GM23248 (cell line): Measurements from ENCODE around the gene RAPGEF2. TPM values are rescaled to one million over a fixed set of nuclear protein-coding genes. Genes with fewer than 3 reads are reported as not detected.

ENCODE experiments used
- DNase-seq: peaks from one replicate; pipeline ENCODE4 v3.0.0-alpha.2; 2015
- H2AFZ ChIP-seq: fragments of 200-600 bp; sonication (generic); 2 replicates; pipeline ENCODE4 v1.6.1; 2016; ENCODE audit warnings: antibody characterized with exemption
- H3F3A ChIP-seq: fragments of 200-600 bp; sonication (generic); 2 replicates; pipeline ENCODE4 v1.6.1; 2016; ENCODE audit warnings: mild to moderate bottlenecking, antibody characterized with exemption, mixed run types; ENCODE audit not compliant: insufficient read depth
- H3K27ac ChIP-seq: fragments of 200-600 bp; sonication (generic); 2 replicates; pipeline ENCODE4 v1.5.1; 2016; ENCODE audit warnings: mild to moderate bottlenecking
- H3K27me3 ChIP-seq: fragments of 200-600 bp; sonication (generic); replicated peaks from 2 replicates; pipeline ENCODE4 v1.6.1; 2016; ENCODE audit warnings: mild to moderate bottlenecking; ENCODE audit not compliant: insufficient read depth
- H3K36me3 ChIP-seq: fragments of 200-600 bp; sonication (generic); 2 replicates; pipeline ENCODE4 v1.6.1; 2016; ENCODE audit warnings: low read depth, mild to moderate bottlenecking
- H3K4me1 ChIP-seq: fragments of 200-600 bp; sonication (generic); 2 replicates; pipeline ENCODE4 v1.6.1; 2016; ENCODE audit warnings: mild to moderate bottlenecking; ENCODE audit not compliant: insufficient read depth
- H3K4me2 ChIP-seq: fragments of 200-600 bp; sonication (generic); one replicate; pipeline ENCODE4 v1.6.1; 2016; ENCODE audit warnings: mild to moderate bottlenecking; ENCODE audit not compliant: unreplicated experiment
- H3K4me3 ChIP-seq: fragments of 200-600 bp; sonication (generic); 2 replicates; pipeline ENCODE4 v1.5.1; 2016; ENCODE audit warnings: mild to moderate bottlenecking
- H3K79me2 ChIP-seq: fragments of 200-600 bp; sonication (generic); 2 replicates; pipeline ENCODE4 v1.6.1; 2016; ENCODE audit warnings: mild to moderate bottlenecking; ENCODE audit not compliant: insufficient read depth
- H3K9ac ChIP-seq: fragments of 200-600 bp; sonication (generic); 2 replicates; pipeline ENCODE4 v1.6.1; 2016; ENCODE audit warnings: mild to moderate bottlenecking
- H3K9me2 ChIP-seq: fragments of 200-600 bp; sonication (generic); 2 replicates; pipeline ENCODE4 v1.6.1; 2016; ENCODE audit warnings: mixed run types, mild to moderate bottlenecking, moderate library complexity; ENCODE audit not compliant: insufficient read depth
- H3K9me3 ChIP-seq: fragments of 200-600 bp; sonication (generic); one replicate; pipeline ENCODE4 v1.6.1; 2017; ENCODE audit warnings: low read depth
- H4K20me1 ChIP-seq: fragments of 200-600 bp; sonication (generic); 2 replicates; pipeline ENCODE4 v1.6.0; 2016; ENCODE audit not compliant: insufficient read depth
- EZH2 ChIP-seq: fragments of 200-600 bp; sonication (generic); IDR thresholded peaks from 2 replicates; pipeline ENCODE4 v1.6.1; 2018; ENCODE audit warnings: antibody characterized with exemption, mild to moderate bottlenecking; ENCODE audit not compliant: insufficient read depth, poor library complexity, severe bottlenecking
- EZH2phosphoT487 ChIP-seq: fragments of 200-600 bp; sonication (generic); IDR thresholded peaks from 2 replicates; pipeline ENCODE4 v1.6.1; 2018; ENCODE audit warnings: antibody characterized with exemption, moderate library complexity, mild to moderate bottlenecking, low read depth; ENCODE audit not compliant: insufficient read depth
- WGBS, 2 experiments: methylation state at CpG; one replicate each; pipeline ENCODE4 v1.1.6; 2015 to 2017; ENCODE audit warnings: low lambda C conversion rate in 2 of 2, low coverage in 1 of 2; ENCODE audit errors: missing lambda C conversion rate in 2 of 2; 5-methylcytosine and 5-hydroxymethylcytosine counted together
- in situ Hi-C: fragments of 300-500 bp; cut with MboI; formaldehyde crosslinking; loops from 2 replicates; pipeline ENCODE4 v1.15.0; 2020
- polyA plus RNA-seq: library from polyadenylated mRNA; unstranded; fragments of >200 nt; fragmentation: Nextera tagmentation; extraction: Ambion mirVana; gene quantifications from 2 replicates; pipeline ENCODE4 v1.2.1, GENCODE V29; 2016
- total RNA-seq: library from RNA; depleted of rRNA; stranded (reverse); fragments of >200 nt; shearing (Covaris generic); gene quantifications from 2 replicates; pipeline ENCODE4 v1.2.3, GENCODE V29; 2014

Gene RAPGEF2
- total and polyA plus RNA-seq, 2 experiments from 2014 or later = 6.6 to 21.7 TPM

DNA sequence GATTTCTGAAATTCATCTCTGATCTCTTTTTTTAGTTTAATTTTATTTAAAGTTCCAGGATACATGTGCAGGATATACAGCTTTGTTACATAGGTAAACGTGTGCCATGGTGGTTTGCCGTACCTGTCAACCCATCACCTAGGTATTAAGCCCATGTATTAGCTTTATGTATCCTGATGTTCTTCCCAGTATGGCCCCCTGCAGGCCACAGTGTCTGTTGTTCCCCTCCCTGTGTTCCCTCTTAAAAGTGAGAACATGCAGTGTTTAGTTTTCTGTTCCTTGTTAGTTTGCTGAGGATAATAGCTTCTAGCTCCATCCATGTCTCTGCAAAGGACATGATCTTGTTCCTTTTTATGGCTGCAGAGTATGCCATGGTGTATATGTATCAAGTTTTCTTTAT, 153.2 kb downstream of the RAPGEF2 start:
- no peak for TF ChIP-seq EZH2phosphoT487
- no peak for TF ChIP-seq EZH2

DNA sequence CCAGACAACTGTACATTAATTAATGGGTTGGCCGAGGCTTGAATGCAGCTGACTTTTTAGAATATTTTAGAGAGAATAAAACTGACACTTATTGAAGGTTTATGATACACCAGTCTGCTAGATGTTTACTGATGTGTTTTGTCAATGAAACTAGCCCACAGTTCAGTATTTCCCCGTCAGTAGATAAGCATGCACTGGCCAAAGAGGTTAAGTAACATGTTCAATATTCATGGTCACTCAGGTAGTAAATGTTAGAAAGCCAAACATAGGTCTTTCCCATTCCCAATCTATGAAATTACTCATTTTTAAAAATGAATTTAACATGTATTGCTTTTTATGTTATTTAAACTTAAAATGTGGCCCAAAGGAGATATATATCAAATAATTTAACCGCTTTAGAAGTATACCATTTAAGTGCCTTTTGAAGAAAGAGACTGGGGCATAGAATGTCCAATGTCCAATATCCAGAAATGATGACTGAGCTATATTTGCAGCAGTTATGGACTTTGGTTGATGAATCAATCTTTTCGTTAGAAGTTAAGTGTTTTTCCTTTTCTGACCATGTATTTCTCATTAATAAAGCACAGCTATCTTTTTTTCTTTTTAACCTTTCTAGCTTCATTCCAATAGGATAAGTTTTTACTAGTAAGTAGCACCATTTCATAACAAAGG, 156.1 kb downstream of the RAPGEF2 start:
- no peaks in the 10 kb centered on the region for H3K9me2 ChIP-seq
- TF ChIP-seq EZH2phosphoT487 = no peak
- TF ChIP-seq EZH2 = no peak
- H3K4me3 ChIP-seq = no peak overlapping the region
- peaks cover 5% of the 10 kb centered on the region for H3K79me2 ChIP-seq
- 88 to 91% methylated on average over 4 of the region's 4 CpGs for WGBS, 2 experiments
- H3K4me1 ChIP-seq = peaks cover 9% of the 10 kb centered on the region
- DNase-seq = no peak
- no peaks in the 10 kb centered on the region for H3F3A ChIP-seq
- no peaks in the 10 kb centered on the region for H3K9me3 ChIP-seq
- in situ Hi-C loops = no loop called here
- no peaks in the 10 kb centered on the region for H3K27me3 ChIP-seq
- H4K20me1 ChIP-seq = no peaks in the 10 kb centered on the region
- H3K4me2 ChIP-seq = no peak overlapping the region
- H3K36me3 ChIP-seq = no peaks in the 10 kb centered on the region
- H3K9ac ChIP-seq = no peak overlapping the region
- no peak overlapping the region for H3K27ac ChIP-seq
- H2AFZ ChIP-seq = no peak overlapping the region

More for the DNA sequence above, 153.2 kb downstream of the RAPGEF2 start:
- Histone ChIP-seq H2AFZ (no peak overlapping the region), H3K27ac (no peak overlapping the region), H3K4me3 (no peak overlapping the region), H3K4me1 (no peaks in the 10 kb centered on the region), H3K9ac (no peak overlapping the region), H3K9me3 (no peaks in the 10 kb centered on the region), H4K20me1 (no peaks in the 10 kb centered on the region), H3K79me2 (peaks cover 5% of the 10 kb centered on the region; the same call in 1 of the 2 replicates), H3K36me3 (no peaks in the 10 kb centered on the region), H3F3A (no peaks in the 10 kb centered on the region), H3K27me3 (no peaks in the 10 kb centered on the region), H3K9me2 (no peaks in the 10 kb centered on the region), H3K4me2 (no peak overlapping the region)
- DNase-seq = no peak
- in situ Hi-C loops = no loop called here
- 93 to 97% methylated on average over 2 of the region's 2 CpGs for WGBS, 2 experiments

DNA sequence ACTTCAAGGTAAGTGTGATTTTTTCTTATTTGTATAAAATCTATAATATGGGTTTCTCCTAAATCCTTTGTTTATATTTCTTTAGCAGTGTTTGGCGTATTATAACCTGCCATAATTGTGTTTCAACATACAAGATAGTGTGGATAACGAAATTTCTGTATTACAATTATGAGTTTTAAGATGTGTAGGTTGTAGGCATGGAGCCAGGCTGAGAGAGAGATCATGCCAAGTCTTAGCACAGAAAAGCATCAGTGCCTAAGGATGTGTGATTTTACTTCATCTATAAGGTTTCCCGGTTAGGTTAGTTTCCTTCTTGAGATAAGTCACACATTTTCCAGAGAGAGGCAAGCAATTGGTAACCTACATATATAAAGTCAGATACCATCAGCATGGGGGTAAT, 161.2 kb downstream of the RAPGEF2 start:
- WGBS, 2 experiments = 99 to 100% methylated on average over 3 of the region's 3 CpGs
- H3K4me3 ChIP-seq = no peak overlapping the region
- H3F3A ChIP-seq = peaks cover 7% of the 10 kb centered on the region; the same call in 1 of the 2 replicates
- in situ Hi-C loops = no loop called here
- H3K27ac ChIP-seq = no peak overlapping the region
- H3K27me3 ChIP-seq = no peaks in the 10 kb centered on the region
- H4K20me1 ChIP-seq = no peaks in the 10 kb centered on the region
- TF ChIP-seq EZH2 (no peak), EZH2phosphoT487 (no peak)
- no peak overlapping the region for H3K9ac ChIP-seq
- no peaks in the 10 kb centered on the region; the same call in 1 of the 2 replicates for H3K79me2 ChIP-seq
- H2AFZ ChIP-seq = no peak overlapping the region
- no peak overlapping the region for H3K4me2 ChIP-seq
- no peak for DNase-seq
- peaks cover 22% of the 10 kb centered on the region for H3K4me1 ChIP-seq
- no peaks in the 10 kb centered on the region for H3K36me3 ChIP-seq
- H3K9me2 ChIP-seq = no peaks in the 10 kb centered on the region
- H3K9me3 ChIP-seq = no peaks in the 10 kb centered on the region

DNA sequence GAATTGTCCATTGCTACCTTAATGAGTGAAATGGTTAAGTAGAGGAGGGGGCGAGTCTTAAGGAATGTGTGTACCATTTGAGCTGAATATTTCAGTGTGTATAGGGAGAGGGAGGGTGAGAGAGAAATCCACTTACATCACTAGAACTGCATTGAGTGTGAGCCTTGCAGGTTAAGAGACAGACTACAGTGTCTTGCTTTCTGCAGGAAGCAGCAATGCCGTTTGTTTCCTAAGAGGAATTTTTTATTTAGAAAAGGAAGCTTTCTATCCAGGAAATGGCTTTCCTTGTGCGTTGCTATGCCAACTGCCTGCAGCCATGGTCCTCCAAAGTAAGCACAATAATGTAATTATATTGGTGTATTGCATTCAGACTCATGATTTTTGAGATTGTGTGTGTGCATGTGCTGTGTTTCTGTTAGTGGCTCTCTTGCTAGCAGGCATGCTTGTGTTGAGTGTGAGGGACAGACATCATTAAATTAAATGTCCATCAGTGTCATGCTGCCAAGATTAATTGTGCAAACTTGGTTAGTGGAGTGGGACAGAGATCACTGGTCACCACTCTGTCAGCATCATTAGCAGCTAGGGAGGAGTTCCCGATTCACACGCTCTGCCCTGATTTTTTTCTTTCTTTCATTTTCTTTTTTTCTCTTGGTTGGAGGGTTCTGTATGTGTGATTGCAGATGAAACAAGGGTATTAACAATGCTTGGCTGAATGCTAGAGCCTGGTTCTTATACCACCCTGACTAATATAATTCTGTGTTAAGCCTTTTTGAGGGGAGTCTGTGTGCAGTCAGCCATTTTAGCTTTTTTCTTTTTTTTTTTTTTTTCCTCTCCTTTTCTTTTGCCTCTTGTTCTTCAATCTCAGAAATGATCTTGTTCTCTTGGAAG, 164.3 kb downstream of the RAPGEF2 start:
- H3K36me3 ChIP-seq = no peaks in the 10 kb centered on the region
- H2AFZ ChIP-seq = peak overlapping the region; percentile 70
- H4K20me1 ChIP-seq = no peaks in the 10 kb centered on the region
- H3F3A ChIP-seq = peaks cover 7% of the 10 kb centered on the region; the same call in 1 of the 2 replicates
- no peaks in the 10 kb centered on the region for H3K27me3 ChIP-seq
- peak overlapping the region; percentile 73 for H3K9ac ChIP-seq
- H3K4me2 ChIP-seq = peak overlapping the region; percentile 63
- in situ Hi-C loops = no loop called here
- 54 to 62% methylated on average over 5 of the region's 5 CpGs for WGBS, 2 experiments
- no peaks in the 10 kb centered on the region for H3K9me3 ChIP-seq
- peak overlapping the region; percentile 58 for H3K4me3 ChIP-seq
- peaks cover 12% of the 10 kb centered on the region; the same call in 1 of the 2 replicates for H3K79me2 ChIP-seq
- peak; percentile 36 for DNase-seq
- TF ChIP-seq EZH2 (no peak), EZH2phosphoT487 (no peak)
- H3K9me2 ChIP-seq = no peaks in the 10 kb centered on the region
- H3K27ac ChIP-seq = peak overlapping the region; percentile 62
- H3K4me1 ChIP-seq = peaks cover 21% of the 10 kb centered on the region
